Keratinocyte (primary cell): ENCODE results near the gene SLC38A7. TPM values are rescaled to one million over a fixed set of nuclear protein-coding genes. Genes with fewer than 3 reads are reported as not detected.

ENCODE experiments used
- DNase-seq: peaks from one replicate; pipeline ENCODE4 v3.0.0-alpha.2; 2011; ENCODE audit warnings: low read depth, missing footprints, low spot score
- FAIRE-seq: peaks from 2 replicates; lab custom pipeline; 2011; peaks lifted over from hg19 to GRCh38; lab: Jason Lieb, UNC
- H2AFZ ChIP-seq: 2 replicates; pipeline ENCODE4 v1.6.0; 2012; ENCODE audit warnings: low read length, control low read depth, inconsistent platforms; ENCODE audit not compliant: control insufficient read depth
- H3K27ac ChIP-seq: 2 replicates; pipeline ENCODE4 v1.5.1; 2011; ENCODE audit warnings: low read length; ENCODE audit not compliant: control insufficient read depth, insufficient read depth
- H3K27me3 ChIP-seq: 3 replicates; pipeline ENCODE4 v1.6.0; 2011; ENCODE audit warnings: low read length; ENCODE audit not compliant: control insufficient read depth, insufficient read depth; ENCODE audit errors: extremely low read depth
- H3K36me3 ChIP-seq, 2 experiments: 2 replicates in 1 of 2; 3 replicates in 1 of 2; pipeline ENCODE4 v1.5.1; 2011; ENCODE audit warnings: low read length in 2 of 2, mild to moderate bottlenecking in 1 of 2; ENCODE audit not compliant: control insufficient read depth in 2 of 2, insufficient read depth in 2 of 2; ENCODE audit errors: extremely low read depth in 1 of 2
- H3K4me1 ChIP-seq: 3 replicates; pipeline ENCODE4 v1.5.1; 2011; ENCODE audit warnings: low read length; ENCODE audit not compliant: control insufficient read depth, insufficient read depth; ENCODE audit errors: extremely low read depth
- H3K4me2 ChIP-seq: 3 replicates; pipeline ENCODE4 v1.6.0; 2011; ENCODE audit warnings: low read depth, low read length; ENCODE audit not compliant: control insufficient read depth, insufficient read depth; ENCODE audit errors: extremely low read depth
- H3K4me3 ChIP-seq, 3 experiments: fragments of 200-600 bp in 1 of 3; sonication (generic) in 1 of 3; 2 replicates in 2 of 3; 3 replicates in 1 of 3; pipeline ENCODE4 v1.5.1; 2011 to 2016; ENCODE audit warnings: low read length in 3 of 3, mild to moderate bottlenecking in 3 of 3, control low read depth in 2 of 3, inconsistent platforms in 1 of 3, low read depth in 1 of 3, mixed read lengths in 1 of 3, mixed run types in 1 of 3, moderate library complexity in 1 of 3; ENCODE audit not compliant: control insufficient read depth in 2 of 3, insufficient read depth in 2 of 3; ENCODE audit errors: extremely low read depth in 1 of 3
- H3K79me2 ChIP-seq: 2 replicates; pipeline ENCODE4 v1.6.0; 2012; ENCODE audit warnings: low read length; ENCODE audit not compliant: control insufficient read depth, insufficient read depth
- H3K9ac ChIP-seq: 3 replicates; pipeline ENCODE4 v1.6.0; 2011; ENCODE audit warnings: low read length; ENCODE audit not compliant: control insufficient read depth, insufficient read depth; ENCODE audit errors: extremely low read depth
- H3K9me1 ChIP-seq: 3 replicates; pipeline ENCODE4 v1.6.0; 2011; ENCODE audit warnings: low read length; ENCODE audit not compliant: control insufficient read depth, insufficient read depth; ENCODE audit errors: extremely low read depth
- H3K9me3 ChIP-seq: 2 replicates; pipeline ENCODE4 v1.5.1; 2012; ENCODE audit warnings: low read depth, low read length; ENCODE audit not compliant: control insufficient read depth
- H4K20me1 ChIP-seq: 3 replicates; pipeline ENCODE4 v1.6.0; 2011; ENCODE audit warnings: low read length; ENCODE audit not compliant: control insufficient read depth, insufficient read depth; ENCODE audit errors: extremely low read depth
- EZH2 ChIP-seq: IDR thresholded peaks from one replicate; pipeline ENCODE4 v1.6.1; 2012; ENCODE audit warnings: inconsistent platforms, mild to moderate bottlenecking, low read length, moderate library complexity
- dilution Hi-C: fragments of 300-500 bp; cut with MboI; formaldehyde crosslinking; loops from one replicate; pipeline ENCODE4 v1.7.0; 2020; ENCODE audit warnings: low sequenced_read_pairs; ENCODE audit not compliant: extremely low pct_ligation_motif_present
- polyA plus RNA-seq, 5 experiments: library from polyadenylated mRNA; depleted of rRNA in 3 of 5; stranded (reverse) in 3 of 5; stranded (forward) in 1 of 5; unstranded in 1 of 5; fragments of >200 nt; gene quantifications; 1 replicate in 1 of 5; 2 replicates in 3 of 5; 3 replicates in 1 of 5; pipeline versions ENCODE4 v1.2.1 to v1.2.3, GENCODE V29; 2011 to 2012; ENCODE audit warnings: missing spikeins in 2 of 5, low read depth in 1 of 5, low replicate concordance in 1 of 5
- TF ChIP-seq, protein P1 (sequence below), 3 experiments: IDR thresholded peaks in 1 of 3; conservative IDR thresholded peaks in 1 of 3; optimal IDR thresholded peaks in 1 of 3; 2 replicates in 2 of 3; 3 replicates in 1 of 3; pipeline versions ENCODE3 to v1.5.1; 2011; ENCODE audit warnings: low read length in 3 of 3, mild to moderate bottlenecking in 3 of 3, moderate library complexity in 2 of 3, control low read depth in 1 of 3, inconsistent platforms in 1 of 3; ENCODE audit not compliant: insufficient read depth in 2 of 3; ENCODE audit errors: extremely low read depth in 1 of 3

The SLC38A7 gene
- polyA plus RNA-seq, 1 donor (not counting 4 experiments of a cell fraction or from before 2014, with no cell fraction given) = 11.2 TPM

- Histone ChIP-seq H3K27me3 (no peaks in the 10 kb centered on the region), H3K79me2 (peaks cover 3% of the 10 kb centered on the region), H4K20me1 (no peaks in the 10 kb centered on the region), H2AFZ (no peak overlapping the region), H3K36me3 (peaks cover 31 to 36% of the 10 kb centered on the region in 2 experiments), H3K9ac (no peak overlapping the region), H3K4me3 (no peak overlapping the region), H3K9me3 (no peaks in the 10 kb centered on the region), H3K4me2 (no peak overlapping the region), H3K27ac (no peak overlapping the region), H3K9me1 (no peaks in the 10 kb centered on the region), H3K4me1 (no peaks in the 10 kb centered on the region)
- no peak for TF ChIP-seq EZH2
- TF ChIP-seq, protein P1, sequence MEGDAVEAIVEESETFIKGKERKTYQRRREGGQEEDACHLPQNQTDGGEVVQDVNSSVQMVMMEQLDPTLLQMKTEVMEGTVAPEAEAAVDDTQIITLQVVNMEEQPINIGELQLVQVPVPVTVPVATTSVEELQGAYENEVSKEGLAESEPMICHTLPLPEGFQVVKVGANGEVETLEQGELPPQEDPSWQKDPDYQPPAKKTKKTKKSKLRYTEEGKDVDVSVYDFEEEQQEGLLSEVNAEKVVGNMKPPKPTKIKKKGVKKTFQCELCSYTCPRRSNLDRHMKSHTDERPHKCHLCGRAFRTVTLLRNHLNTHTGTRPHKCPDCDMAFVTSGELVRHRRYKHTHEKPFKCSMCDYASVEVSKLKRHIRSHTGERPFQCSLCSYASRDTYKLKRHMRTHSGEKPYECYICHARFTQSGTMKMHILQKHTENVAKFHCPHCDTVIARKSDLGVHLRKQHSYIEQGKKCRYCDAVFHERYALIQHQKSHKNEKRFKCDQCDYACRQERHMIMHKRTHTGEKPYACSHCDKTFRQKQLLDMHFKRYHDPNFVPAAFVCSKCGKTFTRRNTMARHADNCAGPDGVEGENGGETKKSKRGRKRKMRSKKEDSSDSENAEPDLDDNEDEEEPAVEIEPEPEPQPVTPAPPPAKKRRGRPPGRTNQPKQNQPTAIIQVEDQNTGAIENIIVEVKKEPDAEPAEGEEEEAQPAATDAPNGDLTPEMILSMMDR (optimal IDR thresholded peaks at IDR 0.05 in 1 of 3, IDR thresholded peaks at IDR 0.05 in 1 of 3, conservative IDR thresholded peaks at IDR 0.05 in 1 of 3; ENCODE audit: extremely low read depth in 1 of 3, insufficient read depth in 2 of 3, low read length in 3 of 3) = no peak
- DNase-seq (no peak), FAIRE-seq (no peak)
- dilution Hi-C loops = no loop called here
Observed at GRCh38 chr16:58717994-58718393, 33.4 kb upstream of the SLC38A7 start.

- no peak for FAIRE-seq
- peaks cover 36 to 40% of the 10 kb centered on the region in 2 experiments for H3K36me3 ChIP-seq
Observed at GRCh38 chr16:58716468-58716867, 31.9 kb upstream of the SLC38A7 start.

More at GRCh38 chr16:58716468-58716867, 31.9 kb upstream of the SLC38A7 start:
- dilution Hi-C loops = no loop called here
- TF ChIP-seq, protein P1 (optimal IDR thresholded peaks at IDR 0.05 in 1 of 3, IDR thresholded peaks at IDR 0.05 in 1 of 3, conservative IDR thresholded peaks at IDR 0.05 in 1 of 3; ENCODE audit: extremely low read depth in 1 of 3, insufficient read depth in 2 of 3, low read length in 3 of 3) = no peak
- TF ChIP-seq EZH2 = no peak
- Histone ChIP-seq H3K4me3 (no peak overlapping the region), H3K9ac (no peak overlapping the region), H3K27ac (no peak overlapping the region), H3K4me1 (no peaks in the 10 kb centered on the region), H3K79me2 (no peaks in the 10 kb centered on the region), H3K27me3 (no peaks in the 10 kb centered on the region), H3K9me3 (no peaks in the 10 kb centered on the region), H2AFZ (no peak overlapping the region), H3K4me2 (no peak overlapping the region), H3K9me1 (no peaks in the 10 kb centered on the region), H4K20me1 (no peaks in the 10 kb centered on the region)
- no peak for DNase-seq
